ENCODE results near the gene NAV2. TPM values are rescaled to one million over a fixed set of nuclear protein-coding genes. Genes with fewer than 3 reads are reported as not detected.

NAV2 gene
- total RNA-seq, 1 donor from 2014 or later: 31.4 TPM

DNA sequence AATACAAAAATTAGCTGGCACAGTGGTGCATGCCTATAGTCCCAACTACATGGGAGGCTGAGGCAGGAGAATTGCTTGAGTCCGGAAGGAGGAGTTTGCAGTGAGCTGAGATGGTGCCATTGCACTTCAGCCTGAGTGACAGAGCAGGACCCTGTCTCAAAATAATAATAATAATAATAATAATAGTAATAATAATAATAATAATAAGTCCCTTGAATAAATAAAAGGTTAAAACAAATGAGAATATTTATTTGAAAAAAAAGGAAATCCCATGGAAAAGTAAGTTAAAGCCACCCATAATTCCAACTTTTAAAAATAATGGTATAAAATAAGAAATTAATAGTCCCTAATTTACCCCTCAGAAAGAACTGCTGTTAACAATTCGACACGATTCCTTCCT is 10.0 kb upstream of the NAV2 start:
- TF ChIP-seq, protein P1, sequence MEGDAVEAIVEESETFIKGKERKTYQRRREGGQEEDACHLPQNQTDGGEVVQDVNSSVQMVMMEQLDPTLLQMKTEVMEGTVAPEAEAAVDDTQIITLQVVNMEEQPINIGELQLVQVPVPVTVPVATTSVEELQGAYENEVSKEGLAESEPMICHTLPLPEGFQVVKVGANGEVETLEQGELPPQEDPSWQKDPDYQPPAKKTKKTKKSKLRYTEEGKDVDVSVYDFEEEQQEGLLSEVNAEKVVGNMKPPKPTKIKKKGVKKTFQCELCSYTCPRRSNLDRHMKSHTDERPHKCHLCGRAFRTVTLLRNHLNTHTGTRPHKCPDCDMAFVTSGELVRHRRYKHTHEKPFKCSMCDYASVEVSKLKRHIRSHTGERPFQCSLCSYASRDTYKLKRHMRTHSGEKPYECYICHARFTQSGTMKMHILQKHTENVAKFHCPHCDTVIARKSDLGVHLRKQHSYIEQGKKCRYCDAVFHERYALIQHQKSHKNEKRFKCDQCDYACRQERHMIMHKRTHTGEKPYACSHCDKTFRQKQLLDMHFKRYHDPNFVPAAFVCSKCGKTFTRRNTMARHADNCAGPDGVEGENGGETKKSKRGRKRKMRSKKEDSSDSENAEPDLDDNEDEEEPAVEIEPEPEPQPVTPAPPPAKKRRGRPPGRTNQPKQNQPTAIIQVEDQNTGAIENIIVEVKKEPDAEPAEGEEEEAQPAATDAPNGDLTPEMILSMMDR (IDR thresholded peaks at IDR 0.05): no peak
- H3K4me3 Mint-ChIP-seq (ENCODE audit: unreplicated experiment): no peak overlapping the region
- H3K9me3 Mint-ChIP-seq (ENCODE audit: unreplicated experiment): no peaks in the 10 kb centered on the region
- no peak for DNase-seq (ENCODE audit: extremely low spot score, unreplicated experiment)
- peaks cover 21% of the 10 kb centered on the region for H3K4me1 Mint-ChIP-seq (ENCODE audit: unreplicated experiment)
- H3K27me3 Mint-ChIP-seq (ENCODE audit: unreplicated experiment): no peaks in the 10 kb centered on the region
- no peaks in the 10 kb centered on the region for H3K36me3 Mint-ChIP-seq (ENCODE audit: unreplicated experiment)
- no peak overlapping the region for H3K27ac Mint-ChIP-seq (ENCODE audit: unreplicated experiment)

DNA sequence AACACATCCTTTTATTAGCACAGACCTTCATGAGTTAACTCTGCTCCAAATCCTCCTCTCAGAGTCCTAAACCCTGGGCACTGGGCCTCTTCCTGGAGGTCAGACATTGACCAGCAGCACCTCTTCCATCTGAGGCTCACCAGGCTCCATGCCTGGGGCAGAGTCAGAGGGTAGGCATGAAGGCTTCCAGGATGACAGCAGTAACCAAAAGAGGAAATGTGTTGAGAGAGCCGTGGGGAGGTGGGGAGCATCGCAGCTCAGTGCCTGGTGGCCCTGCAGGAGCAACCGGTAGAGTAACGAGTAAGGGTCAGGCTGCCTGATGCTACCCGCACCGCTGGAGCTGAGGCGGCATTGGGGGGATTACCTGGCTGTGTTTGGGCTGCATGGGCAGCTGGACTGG is 9.4 kb upstream of the NAV2 start:
- peak overlapping the region; percentile 16 for H3K27ac Mint-ChIP-seq (ENCODE audit: unreplicated experiment)

DNA sequence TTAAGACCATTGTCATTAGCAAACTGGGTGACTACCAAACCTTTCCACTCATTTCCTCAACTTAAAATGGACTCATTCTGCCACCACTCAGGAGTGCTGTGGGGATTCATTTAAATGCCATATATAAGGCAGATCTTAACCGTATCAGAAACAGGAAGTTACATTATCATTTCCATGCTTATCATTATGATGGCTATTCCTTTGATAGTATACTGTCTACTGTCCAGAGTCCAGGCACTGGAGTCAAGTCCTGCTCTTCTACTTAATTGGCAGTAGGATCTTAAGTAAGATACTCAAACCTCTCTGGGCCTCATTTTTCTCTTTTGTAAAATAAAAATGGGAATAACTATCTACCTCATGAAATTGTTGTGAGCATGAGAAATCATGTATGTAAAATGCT is 8.4 kb upstream of the NAV2 start:
- H3K36me3 Mint-ChIP-seq (ENCODE audit: unreplicated experiment): no peaks in the 10 kb centered on the region
- H3K4me1 Mint-ChIP-seq (ENCODE audit: unreplicated experiment): peaks cover 18% of the 10 kb centered on the region
- TF ChIP-seq, protein P1 (IDR thresholded peaks at IDR 0.05): no peak
- no peaks in the 10 kb centered on the region for H3K27me3 Mint-ChIP-seq (ENCODE audit: unreplicated experiment)
- H3K9me3 Mint-ChIP-seq (ENCODE audit: unreplicated experiment): no peaks in the 10 kb centered on the region
- H3K27ac Mint-ChIP-seq (ENCODE audit: unreplicated experiment): no peak overlapping the region
- H3K4me3 Mint-ChIP-seq (ENCODE audit: unreplicated experiment): no peak overlapping the region
- no peak for DNase-seq (ENCODE audit: extremely low spot score, unreplicated experiment)

More for the DNA sequence above, 9.4 kb upstream of the NAV2 start:
- DNase-seq (ENCODE audit: extremely low spot score, unreplicated experiment): no peak
- TF ChIP-seq, protein P1 (IDR thresholded peaks at IDR 0.05): no peak
- Mint-ChIP-seq H3K9me3 (ENCODE audit: unreplicated experiment) (no peaks in the 10 kb centered on the region), H3K27me3 (ENCODE audit: unreplicated experiment) (no peaks in the 10 kb centered on the region), H3K4me3 (ENCODE audit: unreplicated experiment) (no peak overlapping the region), H3K36me3 (ENCODE audit: unreplicated experiment) (no peaks in the 10 kb centered on the region), H3K4me1 (ENCODE audit: unreplicated experiment) (peaks cover 18% of the 10 kb centered on the region)

DNA sequence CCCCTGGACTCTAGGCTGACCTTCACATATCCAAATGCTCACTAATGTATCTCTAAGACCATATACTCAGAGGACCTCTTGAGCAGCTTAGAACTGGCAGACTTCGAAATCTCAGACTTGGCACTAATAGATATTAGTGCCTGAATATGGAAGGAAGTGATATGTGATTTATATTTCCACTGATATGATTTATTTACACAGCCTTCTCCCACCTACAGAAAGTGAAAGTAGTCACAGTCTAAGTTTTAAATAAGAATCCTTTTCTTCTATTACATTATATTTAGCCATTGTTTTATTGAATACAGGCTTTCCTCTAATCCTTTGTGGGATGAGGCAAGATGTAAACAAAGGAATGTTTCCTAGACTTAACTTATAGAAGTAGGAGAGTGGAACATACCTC is 6.7 kb upstream of the NAV2 start:
- Mint-ChIP-seq H3K9me3 (ENCODE audit: unreplicated experiment) (no peaks in the 10 kb centered on the region), H3K27ac (ENCODE audit: unreplicated experiment) (peak overlapping the region; percentile 15), H3K36me3 (ENCODE audit: unreplicated experiment) (no peaks in the 10 kb centered on the region), H3K4me1 (ENCODE audit: unreplicated experiment) (peaks cover 18% of the 10 kb centered on the region), H3K4me3 (ENCODE audit: unreplicated experiment) (no peak overlapping the region), H3K27me3 (ENCODE audit: unreplicated experiment) (no peaks in the 10 kb centered on the region)
- DNase-seq (ENCODE audit: extremely low spot score, unreplicated experiment): no peak
- TF ChIP-seq, protein P1 (IDR thresholded peaks at IDR 0.05): no peak

DNA sequence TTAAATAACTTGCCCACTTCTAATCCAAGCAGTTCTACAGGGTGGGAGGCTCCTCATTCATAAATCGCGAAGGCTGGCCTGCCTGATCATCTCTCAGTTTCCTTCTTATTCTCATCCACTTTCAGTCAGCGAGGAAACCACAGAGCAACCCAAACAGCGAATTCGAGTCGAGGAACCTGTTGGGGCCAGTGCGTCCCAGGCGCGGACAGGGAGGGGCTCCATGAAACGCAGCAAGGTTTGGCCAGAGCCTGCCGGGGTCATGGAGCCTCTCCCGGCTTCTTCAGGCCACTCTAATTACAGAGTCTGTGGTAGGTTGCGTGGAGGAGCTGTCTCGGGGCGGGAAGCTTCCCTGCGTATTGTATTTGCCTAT is 741 bp upstream of the NAV2 start:
- Mint-ChIP-seq H3K9me3 (ENCODE audit: unreplicated experiment) (no peaks in the 10 kb centered on the region), H3K27ac (ENCODE audit: unreplicated experiment) (peak overlapping the region; percentile 97), H3K27me3 (ENCODE audit: unreplicated experiment) (no peaks in the 10 kb centered on the region), H3K36me3 (ENCODE audit: unreplicated experiment) (no peaks in the 10 kb centered on the region), H3K4me3 (ENCODE audit: unreplicated experiment) (peak overlapping the region; percentile 89), H3K4me1 (ENCODE audit: unreplicated experiment) (peaks cover 34% of the 10 kb centered on the region)
- no peak for DNase-seq (ENCODE audit: extremely low spot score, unreplicated experiment)
- TF ChIP-seq, protein P1 (IDR thresholded peaks at IDR 0.05): no peak

Measured in osteocyte (in vitro differentiated cells).